Endothelial cell of umbilical vein (primary cell): ENCODE data around the gene HSPA12A.

Source experiments
- CTCF ChIP-seq, 2 donors: IDR thresholded peaks; 1 replicate in 1 of 2; 2 replicates in 1 of 2; pipeline ENCODE4 v1.5.1; 2011; ENCODE audit warnings: low read length in 2 of 2, mild to moderate bottlenecking in 2 of 2, moderate library complexity in 2 of 2, control low read depth in 1 of 2, inconsistent platforms in 1 of 2, low read depth in 1 of 2; ENCODE audit not compliant: insufficient read depth in 1 of 2; ENCODE audit errors: extremely low read depth in 1 of 2
- EZH2 ChIP-seq: IDR thresholded peaks from 2 replicates; pipeline ENCODE4 v1.6.1; 2012; ENCODE audit warnings: borderline replicate concordance, low read depth, mild to moderate bottlenecking, moderate library complexity, low read length, inconsistent platforms; ENCODE audit not compliant: severe bottlenecking
- GATA2 ChIP-seq: IDR thresholded peaks from 2 replicates; pipeline ENCODE4 v1.7.0; 2011; ENCODE audit warnings: low read depth, mild to moderate bottlenecking, moderate library complexity, mixed read lengths, low read length; ENCODE audit not compliant: insufficient read length, insufficient read depth
- JUN ChIP-seq: IDR thresholded peaks from 2 replicates; pipeline ENCODE4 v1.6.1; 2011; ENCODE audit warnings: borderline replicate concordance, low read depth; ENCODE audit not compliant: insufficient read length, insufficient read depth
- POLR2A ChIP-seq: IDR thresholded peaks from 2 replicates; pipeline ENCODE4 v1.6.1; 2012; ENCODE audit warnings: low read depth, mild to moderate bottlenecking, control low read depth, low read length
- POLR2AphosphoS5 ChIP-seq: IDR thresholded peaks from 2 replicates; pipeline ENCODE4 v1.6.1; 2012; ENCODE audit warnings: low read depth, mild to moderate bottlenecking, control low read depth, low read length, moderate library complexity; ENCODE audit not compliant: insufficient read depth
- TF ChIP-seq, protein P1 (sequence below): IDR thresholded peaks from 2 replicates; pipeline ENCODE4 v1.6.1; 2011; ENCODE audit not compliant: insufficient read depth, insufficient read length

GRCh38 chr10:116732573-116732972 lies 9.8 kb downstream of the HSPA12A start:
- no peak for TF ChIP-seq CTCF (IDR thresholded peaks at IDR 0.05; ENCODE audit: extremely low read depth in 1 of 2, insufficient read depth in 1 of 2, low read depth in 1 of 2, low read length in 2 of 2)
- no peak for TF ChIP-seq EZH2
- no peak for TF ChIP-seq POLR2A
- TF ChIP-seq, protein P1, sequence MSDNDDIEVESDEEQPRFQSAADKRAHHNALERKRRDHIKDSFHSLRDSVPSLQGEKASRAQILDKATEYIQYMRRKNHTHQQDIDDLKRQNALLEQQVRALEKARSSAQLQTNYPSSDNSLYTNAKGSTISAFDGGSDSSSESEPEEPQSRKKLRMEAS: no peak
- no peak for TF ChIP-seq POLR2AphosphoS5
- no peak for TF ChIP-seq GATA2
- TF ChIP-seq JUN: no peak
